Peyer's patch (tissue), 4 donors: ENCODE data around the gene FNIP2. TPM values are rescaled to one million over a fixed set of nuclear protein-coding genes. Genes with fewer than 3 reads are reported as not detected.

Experiments used
- DNase-seq, 3 donors: peaks; one replicate each; pipeline ENCODE4 v3.0.0-alpha.2; 2017 to 2019
- H3K27ac ChIP-seq, 4 donors: fragments of 200-600 bp; sonication (generic); one replicate each; pipeline ENCODE4 v1.5.1; 2016 to 2019
- H3K27me3 ChIP-seq, 2 donors: fragments of 200-600 bp; sonication (generic); one replicate each; pipeline ENCODE4 v1.5.1; 2019
- H3K36me3 ChIP-seq, 3 donors: fragments of 200-600 bp; sonication (generic); one replicate each; pipeline ENCODE4 v1.5.1; 2016 to 2019
- H3K4me1 ChIP-seq, 4 donors: fragments of 200-600 bp; sonication (generic); one replicate each; pipeline ENCODE4 v1.5.1; 2016 to 2019
- H3K4me3 ChIP-seq, 4 donors: fragments of 200-600 bp; sonication (generic); 1 replicate in 3 of 4; 2 replicates in 1 of 4; pipeline ENCODE4 v1.5.1; 2016 to 2019; ENCODE audit warnings: mild to moderate bottlenecking in 1 of 4
- H3K9me3 ChIP-seq, 4 donors: fragments of 200-600 bp; sonication (generic); one replicate each; pipeline ENCODE4 v1.5.1; 2016 to 2019; ENCODE audit warnings: mild to moderate bottlenecking in 1 of 4
- POLR2A ChIP-seq, 2 donors: fragments of 450-650 bp; IDR thresholded peaks; one replicate each; pipeline ENCODE4 v1.5.1; 2017; ENCODE audit warnings: antibody characterized with exemption in 2 of 2, mild to moderate bottlenecking in 2 of 2, moderate library complexity in 2 of 2
- total RNA-seq, 4 donors: library from RNA; depleted of rRNA; stranded (reverse); fragments of >200 nt; gene quantifications; one replicate each; pipeline ENCODE4 v1.1.0, GENCODE V29; 2016
- TF ChIP-seq, protein P1 (sequence below), 6 experiments: fragments of 450-650 bp in 4 of 6; fragments of 200-600 bp in 2 of 6; sonication (generic) in 1 of 6; IDR thresholded peaks; one replicate each; pipeline ENCODE4 v1.5.1; 2017 to 2019; ENCODE audit warnings: antibody characterized with exemption in 6 of 6, mild to moderate bottlenecking in 3 of 6, moderate library complexity in 1 of 6

The FNIP2 gene
- total RNA-seq = 10 to 100 TPM; 31.9 to 40.8 (median 38.6) TPM

DNA sequence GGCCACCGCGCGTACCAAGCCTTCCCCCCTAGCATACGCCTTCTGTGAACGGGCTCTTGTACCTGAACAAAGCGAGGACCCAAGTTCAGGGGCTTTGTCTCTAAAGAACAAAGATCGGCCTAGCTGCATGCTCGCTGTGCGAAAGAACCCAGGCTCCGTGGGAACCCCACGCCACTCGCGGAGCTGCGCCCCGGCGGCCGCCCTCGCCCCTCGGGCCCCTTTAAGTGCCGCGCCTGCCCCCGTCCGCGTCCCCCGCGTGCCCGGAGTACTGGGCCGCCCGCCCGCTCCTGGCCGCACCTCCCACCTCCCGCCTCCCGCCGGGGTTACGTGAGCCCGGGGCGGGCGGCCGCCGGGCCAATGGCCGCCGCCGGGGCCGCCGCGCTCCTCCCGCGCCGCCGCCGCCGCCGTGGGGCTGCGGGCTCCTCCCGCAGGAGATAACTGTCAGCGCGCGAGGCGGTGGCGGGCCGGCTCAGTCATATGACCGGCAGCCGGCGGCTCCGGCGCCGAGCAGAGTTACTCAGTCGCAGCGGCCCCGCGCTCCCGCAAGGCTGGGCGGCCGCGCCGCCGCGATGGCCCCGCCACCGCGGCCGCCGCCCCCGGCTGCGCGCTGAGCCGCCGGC, at the start of gene FNIP2:
TSS of gene FNIP2 (plus strand) at position 472 of the 620 bp plus-strand sequence. CDS start 187 bp downstream, outside the sequence.
- TF ChIP-seq, protein P1, sequence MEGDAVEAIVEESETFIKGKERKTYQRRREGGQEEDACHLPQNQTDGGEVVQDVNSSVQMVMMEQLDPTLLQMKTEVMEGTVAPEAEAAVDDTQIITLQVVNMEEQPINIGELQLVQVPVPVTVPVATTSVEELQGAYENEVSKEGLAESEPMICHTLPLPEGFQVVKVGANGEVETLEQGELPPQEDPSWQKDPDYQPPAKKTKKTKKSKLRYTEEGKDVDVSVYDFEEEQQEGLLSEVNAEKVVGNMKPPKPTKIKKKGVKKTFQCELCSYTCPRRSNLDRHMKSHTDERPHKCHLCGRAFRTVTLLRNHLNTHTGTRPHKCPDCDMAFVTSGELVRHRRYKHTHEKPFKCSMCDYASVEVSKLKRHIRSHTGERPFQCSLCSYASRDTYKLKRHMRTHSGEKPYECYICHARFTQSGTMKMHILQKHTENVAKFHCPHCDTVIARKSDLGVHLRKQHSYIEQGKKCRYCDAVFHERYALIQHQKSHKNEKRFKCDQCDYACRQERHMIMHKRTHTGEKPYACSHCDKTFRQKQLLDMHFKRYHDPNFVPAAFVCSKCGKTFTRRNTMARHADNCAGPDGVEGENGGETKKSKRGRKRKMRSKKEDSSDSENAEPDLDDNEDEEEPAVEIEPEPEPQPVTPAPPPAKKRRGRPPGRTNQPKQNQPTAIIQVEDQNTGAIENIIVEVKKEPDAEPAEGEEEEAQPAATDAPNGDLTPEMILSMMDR (IDR thresholded peaks at IDR 0.05) = no peak
- TF ChIP-seq POLR2A (IDR thresholded peaks at IDR 0.05) = peak; percentile 21 to 73
- Histone ChIP-seq H3K9me3 (no peaks in the 10 kb centered on the region), H3K27me3 (no peaks in the 10 kb centered on the region), H3K4me3 (peak within 1 kb of the TSS; percentile 61 to 90 (median 70)), H3K36me3 (no peaks in the 10 kb centered on the region), H3K27ac (peak within 1 kb of the TSS; percentile 70 to 88 (median 81)), H3K4me1 (peaks cover 0 to 20% (median 0%) of the 10 kb centered on the region in 4 donors)
- peak; percentile 46 to 89 (median 88) for DNase-seq

DNA sequence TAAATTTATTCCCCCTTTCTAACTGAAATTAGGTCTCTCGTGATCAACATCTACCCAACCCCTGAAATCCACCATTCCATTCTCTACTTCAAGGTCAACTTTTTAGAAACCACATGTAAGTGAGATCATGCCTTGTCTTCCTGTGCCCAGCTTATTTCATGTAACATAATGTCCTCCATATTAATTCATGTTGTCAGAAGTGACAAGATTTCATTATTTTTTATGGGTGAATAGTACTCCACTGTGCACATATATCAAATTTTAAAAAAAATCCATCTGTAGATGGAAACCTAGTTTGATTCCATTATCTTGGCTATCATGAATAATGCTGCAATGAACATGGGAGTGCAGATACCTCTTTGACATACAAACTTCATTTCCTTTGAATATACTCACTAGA, 47.1 kb upstream of the FNIP2 start:
- TF ChIP-seq POLR2A (IDR thresholded peaks at IDR 0.05) = no peak
- H3K4me3 ChIP-seq = peak overlapping the region in 1 of 4 donors; percentile 88

DNA sequence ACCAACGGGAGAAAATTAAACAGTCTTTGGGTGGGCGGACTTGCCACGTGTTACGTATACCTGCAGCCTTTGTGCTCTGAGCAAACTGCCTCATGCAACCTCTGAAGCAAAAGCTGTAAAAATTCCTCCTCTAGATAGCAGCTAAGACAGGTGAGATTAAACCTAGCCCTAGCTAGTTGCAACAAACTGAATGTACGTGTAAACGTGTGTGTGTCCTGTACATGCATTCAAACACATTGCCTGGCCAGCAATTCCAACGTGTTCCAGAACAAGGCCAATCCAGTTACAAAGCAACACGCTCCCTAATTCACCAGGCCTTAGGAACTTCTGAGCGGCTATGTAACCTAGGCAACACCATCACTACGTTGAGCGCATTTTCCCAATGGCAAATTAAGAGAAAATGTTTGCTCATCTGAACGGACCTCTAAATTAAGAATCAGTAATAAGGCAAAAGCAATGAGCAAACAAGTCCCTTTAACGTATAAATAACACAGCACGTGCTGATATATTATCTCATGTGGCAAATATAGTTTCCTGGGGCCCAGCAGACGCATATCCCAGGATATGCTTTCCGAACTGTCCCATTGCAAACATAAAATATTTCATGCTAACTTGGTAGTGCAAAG, 46.4 kb upstream of the FNIP2 start:
- Histone ChIP-seq H3K36me3 (peaks cover 0 to 32% (median 0%) of the 10 kb centered on the region in 3 donors), H3K4me3 (peak overlapping the region; percentile 61 to 88 (median 72)), H3K27me3 (no peaks in the 10 kb centered on the region), H3K27ac (peak overlapping the region; percentile 76 to 91 (median 84)), H3K9me3 (no peaks in the 10 kb centered on the region), H3K4me1 (peaks cover 0 to 9% (median 2%) of the 10 kb centered on the region in 4 donors)
- no peak for TF ChIP-seq POLR2A (IDR thresholded peaks at IDR 0.05)
- TF ChIP-seq, protein P1 (IDR thresholded peaks at IDR 0.05) = no peak
- DNase-seq = no peak

More for the DNA sequence above, 47.1 kb upstream of the FNIP2 start:
- no peak for DNase-seq
- H3K4me1 ChIP-seq = peaks cover 0 to 9% (median 2%) of the 10 kb centered on the region in 4 donors
- no peaks in the 10 kb centered on the region for H3K27me3 ChIP-seq
- H3K9me3 ChIP-seq = no peaks in the 10 kb centered on the region
- peaks cover 0 to 38% (median 0%) of the 10 kb centered on the region in 3 donors for H3K36me3 ChIP-seq
- H3K27ac ChIP-seq = no peak overlapping the region

DNA sequence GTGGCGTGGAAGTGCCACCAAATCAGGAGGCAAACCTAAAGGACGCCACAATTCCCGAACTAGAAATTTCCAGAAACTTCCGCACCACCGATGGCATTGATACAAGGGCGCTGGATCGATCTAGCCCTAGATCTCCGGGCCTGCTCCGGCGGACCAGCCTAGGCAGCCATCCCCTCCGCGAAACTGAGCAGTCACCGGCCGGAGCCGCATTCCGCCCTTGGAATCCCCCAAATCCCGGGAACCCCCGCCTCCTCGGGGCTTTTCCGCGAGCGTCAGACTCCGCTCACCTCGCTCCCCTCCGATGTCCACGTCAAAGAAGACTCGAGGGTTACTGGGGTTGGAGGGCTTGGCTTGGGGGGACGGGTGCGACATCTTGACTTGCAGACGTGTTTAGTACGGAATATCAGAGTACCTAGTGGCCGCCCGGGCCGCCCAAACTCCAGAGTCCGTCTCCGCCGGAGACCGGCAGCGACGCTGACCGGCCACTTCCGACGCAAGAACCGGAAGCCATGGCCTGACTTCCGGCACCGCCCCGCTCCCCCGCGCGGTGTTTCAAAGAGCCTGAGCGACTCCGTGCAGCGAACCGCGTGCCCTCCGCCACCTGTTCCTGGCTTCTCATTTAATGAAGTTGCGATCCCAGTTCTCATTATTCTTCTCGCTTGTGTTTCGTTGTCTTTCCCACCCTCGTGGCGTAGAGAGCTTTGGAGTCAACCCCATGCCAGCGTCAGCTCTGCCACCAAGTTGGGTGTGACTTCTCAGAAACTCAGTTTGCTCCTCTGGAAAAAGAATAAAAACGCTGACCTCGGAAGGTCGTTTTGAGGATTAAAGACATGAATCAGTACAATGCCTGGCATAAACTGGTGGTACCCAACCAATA, 45.7 kb upstream of the FNIP2 start, which contains the start of gene PPID:
TSS of gene PPID (minus strand) at position 480 of the 877 bp plus-strand sequence. CDS start at position 372, 108 bp downstream.
- Histone ChIP-seq H3K27ac (peak within 1 kb of the TSS; percentile 76 to 91 (median 84)), H3K9me3 (no peaks in the 10 kb centered on the region), H3K36me3 (peaks cover 0 to 24% (median 0%) of the 10 kb centered on the region in 3 donors), H3K4me3 (peak within 1 kb of the TSS; percentile 61 to 88 (median 72)), H3K27me3 (no peaks in the 10 kb centered on the region), H3K4me1 (peaks cover 0 to 9% (median 2%) of the 10 kb centered on the region in 4 donors)
- DNase-seq = peak; percentile 75 to 93 (median 93)
- peak; percentile 67 to 71 for TF ChIP-seq POLR2A (IDR thresholded peaks at IDR 0.05)
- TF ChIP-seq, protein P1 (IDR thresholded peaks at IDR 0.05) = no peak

DNA sequence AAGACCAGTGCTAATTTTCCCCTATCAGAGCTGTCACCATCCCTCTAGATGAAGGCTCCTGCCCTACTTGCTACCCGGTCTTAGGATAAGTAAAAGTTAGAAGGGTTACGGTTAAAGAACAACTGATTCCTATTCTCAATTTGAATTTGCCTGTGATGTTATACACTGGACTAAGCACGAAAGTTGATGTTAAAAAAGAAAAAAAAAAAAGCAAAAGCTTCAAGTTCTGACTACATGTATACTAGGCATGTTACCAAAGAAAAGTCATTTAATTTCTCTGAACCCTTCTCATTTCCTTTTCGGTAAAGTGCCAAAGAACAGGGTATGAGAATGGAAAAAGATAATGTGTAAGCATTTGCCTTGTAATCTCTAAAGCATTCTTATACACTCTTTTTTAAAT, 44.2 kb upstream of the FNIP2 start:
- TF ChIP-seq, protein P1 (IDR thresholded peaks at IDR 0.05) = no peak
- TF ChIP-seq POLR2A (IDR thresholded peaks at IDR 0.05) = no peak
- Histone ChIP-seq H3K4me1 (peaks cover 0 to 9% (median 2%) of the 10 kb centered on the region in 4 donors), H3K27me3 (no peaks in the 10 kb centered on the region), H3K36me3 (peaks cover 0 to 10% (median 0%) of the 10 kb centered on the region in 3 donors), H3K4me3 (no peak overlapping the region), H3K9me3 (no peaks in the 10 kb centered on the region), H3K27ac (no peak overlapping the region)
- DNase-seq = no peak
